ENCODE measurements around the gene EEFSEC. TPM values are rescaled to one million over a fixed set of nuclear protein-coding genes. Genes with fewer than 3 reads are reported as not detected.

Gene EEFSEC
- total and polyA plus RNA-seq, 2 experiments from 2014 or later, result 10.1 to 16.2 TPM

DNA sequence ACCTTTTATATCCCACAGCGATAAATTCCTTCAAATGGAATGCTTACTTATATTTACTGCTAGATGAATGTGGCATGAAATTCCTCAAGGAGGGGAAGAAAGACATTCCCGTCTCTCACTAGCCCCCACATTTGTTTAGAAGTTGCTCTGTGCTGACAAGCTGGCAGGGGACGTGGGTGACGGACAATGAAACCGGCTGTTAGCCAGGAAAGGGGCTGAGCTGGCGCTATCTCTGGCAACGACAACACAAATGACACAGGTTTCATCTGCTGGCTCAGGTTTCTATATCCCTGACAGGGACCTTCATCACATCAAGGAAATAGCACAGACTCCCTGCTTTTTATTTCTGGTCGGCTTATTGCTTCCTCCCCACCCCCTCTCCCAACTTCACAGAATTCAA lies 45.4 kb upstream of the EEFSEC start:
- Mint-ChIP-seq H3K27me3 (ENCODE audit: insufficient read depth, low read depth, poor library complexity) (no peaks in the 10 kb centered on the region), H3K4me1 (no peaks in the 10 kb centered on the region; the same call in 2 of the 3 replicates), H3K9me3 (no peaks in the 10 kb centered on the region), H3K27ac (no peak overlapping the region), H3K36me3 (ENCODE audit: low read depth) (peaks cover 87% of the 10 kb centered on the region), H3K4me3 (no peak overlapping the region)
- no peak overlapping the region for H3K4me2 ChIP-seq
- H4K20me1 ChIP-seq (replicated peaks; ENCODE audit: insufficient read depth), result peaks cover 63% of the 10 kb centered on the region
- H3K4me1 ChIP-seq (ENCODE audit: insufficient read depth), result no peaks in the 10 kb centered on the region; the same call in 1 of the 2 replicates
- H3K36me3 ChIP-seq (ENCODE audit: insufficient read depth), result peaks cover 49% of the 10 kb centered on the region
- H3K9me2 ChIP-seq (ENCODE audit: insufficient read depth), result no peaks in the 10 kb centered on the region
- H2AFZ ChIP-seq, result no peak overlapping the region
- H3K4me3 ChIP-seq, result no peak overlapping the region
- no peaks in the 10 kb centered on the region for H3K27me3 ChIP-seq (ENCODE audit: insufficient read depth)
- ATAC-seq, result no peak
- TF ChIP-seq ZNF331 (CRISPR knock-in tag; IDR thresholded peaks at IDR 0.05; ENCODE audit: low read depth) (no peak), ETS1 (IDR thresholded peaks at IDR 0.05) (no peak), EZH2 (IDR thresholded peaks at IDR 0.05; ENCODE audit: low read depth, unreplicated experiment) (no peak), ZNF462 (CRISPR knock-in tag; IDR thresholded peaks at IDR 0.05) (no peak), POLR2AphosphoS5 (IDR thresholded peaks at IDR 0.05; ENCODE audit: low read depth) (no peak), EZH2phosphoT487 (IDR thresholded peaks at IDR 0.05; ENCODE audit: unreplicated experiment) (no peak), CREB1 (CRISPR knock-in tag; IDR thresholded peaks at IDR 0.05; ENCODE audit: low read depth) (no peak), STAT1 (IDR thresholded peaks at IDR 0.05; ENCODE audit: unreplicated experiment) (no peak), REST (IDR thresholded peaks at IDR 0.05; ENCODE audit: unreplicated experiment) (no peak), NANOG (IDR thresholded peaks at IDR 0.05; ENCODE audit: borderline replicate concordance) (no peak)
- TF ChIP-seq, protein P1, sequence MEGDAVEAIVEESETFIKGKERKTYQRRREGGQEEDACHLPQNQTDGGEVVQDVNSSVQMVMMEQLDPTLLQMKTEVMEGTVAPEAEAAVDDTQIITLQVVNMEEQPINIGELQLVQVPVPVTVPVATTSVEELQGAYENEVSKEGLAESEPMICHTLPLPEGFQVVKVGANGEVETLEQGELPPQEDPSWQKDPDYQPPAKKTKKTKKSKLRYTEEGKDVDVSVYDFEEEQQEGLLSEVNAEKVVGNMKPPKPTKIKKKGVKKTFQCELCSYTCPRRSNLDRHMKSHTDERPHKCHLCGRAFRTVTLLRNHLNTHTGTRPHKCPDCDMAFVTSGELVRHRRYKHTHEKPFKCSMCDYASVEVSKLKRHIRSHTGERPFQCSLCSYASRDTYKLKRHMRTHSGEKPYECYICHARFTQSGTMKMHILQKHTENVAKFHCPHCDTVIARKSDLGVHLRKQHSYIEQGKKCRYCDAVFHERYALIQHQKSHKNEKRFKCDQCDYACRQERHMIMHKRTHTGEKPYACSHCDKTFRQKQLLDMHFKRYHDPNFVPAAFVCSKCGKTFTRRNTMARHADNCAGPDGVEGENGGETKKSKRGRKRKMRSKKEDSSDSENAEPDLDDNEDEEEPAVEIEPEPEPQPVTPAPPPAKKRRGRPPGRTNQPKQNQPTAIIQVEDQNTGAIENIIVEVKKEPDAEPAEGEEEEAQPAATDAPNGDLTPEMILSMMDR (conservative IDR thresholded peaks at IDR 0.05; ENCODE audit: low read depth in 2 of 2), result no peak
- no peak for DNase-seq (ENCODE audit: low spot score)
- peak overlapping the region; percentile 15; the same call in 1 of the 2 replicates for H3K27ac ChIP-seq (ENCODE audit: low read depth)
- no peaks in the 10 kb centered on the region for H3F3A ChIP-seq (replicated peaks; ENCODE audit: low read depth)
- peaks cover 88% of the 10 kb centered on the region for H3K79me2 ChIP-seq (replicated peaks; ENCODE audit: insufficient read depth)
